Mucosa of stomach (tissue), 1 donor: ENCODE results near the gene CSK.

ENCODE experiments used
- H3K27me3 ChIP-seq: one replicate; pipeline ENCODE4 v1.7.0; 2013; ENCODE audit warnings: mild to moderate bottlenecking, low read length; ENCODE audit not compliant: control insufficient read depth, insufficient read depth
- H3K36me3 ChIP-seq: one replicate; pipeline ENCODE4 v1.7.0; 2013; ENCODE audit warnings: low read length; ENCODE audit not compliant: control insufficient read depth, insufficient read depth
- H3K4me1 ChIP-seq: one replicate; pipeline ENCODE4 v1.7.0; 2013; ENCODE audit warnings: mild to moderate bottlenecking, low read length; ENCODE audit not compliant: control insufficient read depth, insufficient read depth
- H3K4me3 ChIP-seq: one replicate; pipeline ENCODE4 v1.7.0; 2013; ENCODE audit warnings: low read length
- H3K9ac ChIP-seq: one replicate; pipeline ENCODE4 v1.7.0; 2013; ENCODE audit warnings: mild to moderate bottlenecking, low read length, moderate library complexity
- H3K9me3 ChIP-seq: one replicate; pipeline ENCODE4 v1.7.0; 2013; ENCODE audit warnings: mild to moderate bottlenecking, low read length, moderate library complexity; ENCODE audit not compliant: control insufficient read depth
- donor health status: Pancreatic carcinoma.

Gene CSK

DNA sequence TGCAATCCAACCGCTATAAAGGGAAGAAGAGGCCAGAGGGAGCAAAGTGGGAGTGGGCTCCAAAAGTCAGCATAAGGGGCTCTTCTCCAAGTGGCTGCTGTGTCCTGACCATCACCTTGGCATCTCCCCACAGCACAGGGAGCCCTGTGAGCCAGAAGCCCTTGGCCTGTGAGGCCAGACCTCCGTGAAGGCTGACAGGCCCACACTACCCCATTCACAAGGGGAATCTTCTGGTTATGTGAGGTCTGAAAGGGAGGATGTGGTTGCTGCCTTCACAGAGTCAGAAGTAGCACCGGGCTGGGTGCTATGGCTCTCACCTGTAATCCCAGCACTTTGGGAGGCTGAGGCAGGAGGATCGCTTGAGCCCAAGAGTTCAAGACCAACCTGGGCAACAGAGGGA lies 63.7 kb downstream of the CSK start:
- peak overlapping the region; percentile 12 for H3K9ac ChIP-seq
- no peak overlapping the region for H3K4me3 ChIP-seq
- peaks cover 40% of the 10 kb centered on the region for H3K4me1 ChIP-seq
- no peaks in the 10 kb centered on the region for H3K27me3 ChIP-seq
- H3K36me3 ChIP-seq: peaks cover 25% of the 10 kb centered on the region
- no peaks in the 10 kb centered on the region for H3K9me3 ChIP-seq

DNA sequence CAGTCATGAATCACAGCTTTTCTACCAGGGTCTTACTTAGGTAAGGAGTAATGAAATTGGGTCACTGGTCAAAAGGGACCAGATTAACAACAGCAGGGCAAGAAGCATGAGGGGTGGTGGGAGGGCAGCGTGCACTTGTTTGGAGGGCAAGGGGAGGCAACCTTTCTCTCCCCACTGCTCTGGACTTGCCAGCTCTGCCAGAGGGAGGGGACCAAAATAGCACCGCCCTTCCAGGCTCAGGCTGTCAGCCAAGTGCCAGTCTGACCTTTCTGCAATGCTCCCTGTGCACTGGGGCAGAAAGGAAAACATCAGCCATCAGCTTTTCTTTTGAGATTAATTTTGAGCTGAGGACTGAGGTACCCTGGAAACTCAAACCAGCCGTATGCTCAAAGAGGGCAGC lies 65.6 kb downstream of the CSK start:
- Histone ChIP-seq H3K36me3 (peaks cover 30% of the 10 kb centered on the region), H3K4me3 (no peak overlapping the region), H3K9me3 (no peaks in the 10 kb centered on the region), H3K9ac (no peak overlapping the region), H3K27me3 (no peaks in the 10 kb centered on the region), H3K4me1 (peaks cover 40% of the 10 kb centered on the region)

DNA sequence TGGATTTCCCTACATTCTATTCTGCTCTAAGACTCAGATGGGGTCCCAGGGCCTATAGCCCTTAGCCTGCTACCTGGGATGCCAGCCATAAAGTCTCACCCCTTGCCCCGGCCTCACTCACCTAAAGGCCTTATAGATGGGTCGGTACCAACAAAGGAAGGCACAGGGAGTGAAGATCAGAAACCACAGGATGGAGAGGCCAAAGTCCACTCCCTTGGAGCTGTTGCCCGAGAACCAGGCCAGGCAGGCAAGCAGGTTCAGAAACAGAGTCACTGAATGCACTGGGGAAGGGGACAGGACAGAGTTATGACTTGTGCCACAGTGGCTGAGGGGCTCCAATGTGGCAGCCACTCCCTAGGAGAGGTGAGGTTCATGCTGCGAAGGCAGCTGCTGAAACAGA lies 68.5 kb downstream of the CSK start:
- no peak overlapping the region for H3K9ac ChIP-seq
- peaks cover 37% of the 10 kb centered on the region for H3K4me1 ChIP-seq
- no peaks in the 10 kb centered on the region for H3K9me3 ChIP-seq
- H3K4me3 ChIP-seq: no peak overlapping the region
- peaks cover 45% of the 10 kb centered on the region for H3K36me3 ChIP-seq
- no peaks in the 10 kb centered on the region for H3K27me3 ChIP-seq

DNA sequence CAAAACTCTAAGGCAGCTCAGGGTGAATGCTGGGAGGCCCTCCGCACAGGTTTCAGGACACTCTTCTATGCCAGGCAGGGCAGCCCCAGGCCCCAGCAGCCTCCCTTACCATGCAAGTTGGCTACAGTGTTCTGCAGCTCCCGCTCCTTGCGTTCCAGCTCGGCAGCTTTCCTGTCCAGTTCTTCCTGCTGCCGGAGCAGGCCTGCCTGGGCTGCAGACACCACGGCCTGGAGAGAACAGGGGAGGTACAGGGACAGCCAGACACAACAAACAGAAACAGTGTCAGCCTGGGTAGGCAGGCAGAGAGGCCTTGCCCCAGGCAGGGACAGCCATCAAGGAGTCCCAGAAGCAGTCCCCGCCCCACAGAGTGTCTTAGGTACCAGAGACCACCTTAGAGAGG lies 70.1 kb downstream of the CSK start:
- Histone ChIP-seq H3K27me3 (no peaks in the 10 kb centered on the region), H3K9me3 (no peaks in the 10 kb centered on the region), H3K4me1 (peaks cover 38% of the 10 kb centered on the region), H3K36me3 (peaks cover 41% of the 10 kb centered on the region), H3K4me3 (no peak overlapping the region), H3K9ac (no peak overlapping the region)
